GM19452 (cell line): ENCODE results near the gene GALNT17.

Source experiments
- ATAC-seq: cut with Tn5 transposase; IDR thresholded peaks from one replicate; pipeline ENCODE4 v1.9.1; 2021; ENCODE audit not compliant: unreplicated experiment

GALNT17 gene

DNA sequence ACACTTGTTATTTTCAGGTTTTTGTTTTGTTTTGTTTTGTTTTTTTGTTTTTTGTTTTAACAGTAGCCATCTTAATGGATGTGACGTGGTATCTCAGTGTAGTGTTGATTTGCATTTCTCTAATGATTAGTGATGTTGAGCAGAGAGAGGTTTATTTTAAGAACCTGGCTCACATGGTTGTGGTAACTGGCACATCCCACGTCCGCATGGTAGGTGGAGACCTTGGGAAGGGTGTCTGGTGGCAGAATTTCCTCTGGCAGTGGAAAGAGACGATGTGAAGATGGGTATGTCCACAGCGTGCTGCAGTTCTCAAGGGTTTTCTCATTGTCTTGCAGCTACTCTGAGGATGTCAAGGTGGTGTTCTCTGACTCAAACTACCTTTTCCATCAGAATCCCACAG, 252.2 kb downstream of the GALNT17 start:
- ATAC-seq = no peak

DNA sequence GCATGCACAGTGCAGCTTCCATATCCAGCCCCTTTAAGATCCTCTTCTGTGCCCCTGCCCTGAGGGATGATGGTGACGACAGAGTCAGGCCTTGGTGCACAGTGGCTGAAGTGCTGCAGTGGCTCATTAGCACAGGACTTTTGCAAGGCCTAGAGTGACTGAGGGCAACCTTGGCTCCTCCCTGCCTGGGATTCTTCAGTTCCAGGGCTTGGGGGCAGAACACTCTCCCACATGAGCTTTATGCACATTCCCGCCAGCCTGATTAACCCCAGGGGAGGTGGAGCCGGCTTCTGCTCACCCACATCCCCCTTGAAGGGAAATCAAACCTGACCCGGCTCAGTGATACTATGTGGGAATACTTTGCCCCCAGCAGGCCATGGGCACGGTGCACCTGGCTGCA, 253.4 kb downstream of the GALNT17 start:
- ATAC-seq = no peak

DNA sequence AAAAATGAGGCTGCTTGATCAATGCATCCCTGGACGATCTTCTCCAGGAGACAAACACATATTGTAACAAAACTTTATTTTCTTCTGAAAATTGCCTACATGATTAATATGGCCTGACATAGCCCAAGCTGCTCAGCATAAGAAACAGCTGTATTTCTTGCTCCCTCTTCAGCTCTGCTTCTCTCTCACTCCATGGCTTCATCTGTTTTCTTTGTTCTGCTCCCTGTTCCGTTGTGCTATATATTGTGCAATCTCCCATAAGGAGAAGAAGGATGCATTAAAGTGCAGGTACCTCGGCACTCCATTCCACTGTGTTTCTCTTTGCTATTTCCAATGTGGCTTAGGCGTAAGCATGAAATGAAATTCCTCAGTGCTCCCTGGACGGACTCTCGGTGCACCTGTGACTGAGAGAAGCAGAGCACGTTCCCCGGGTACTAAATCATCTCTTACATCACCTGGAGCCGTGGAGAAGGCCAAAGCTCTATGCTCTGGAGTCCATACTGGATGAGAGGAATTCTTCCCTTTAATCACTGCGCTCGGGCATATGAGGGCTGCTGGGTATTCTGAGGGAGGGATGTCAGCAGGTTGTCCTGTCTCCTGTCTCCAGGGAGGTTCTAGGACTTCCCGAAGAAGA, 254.3 kb downstream of the GALNT17 start:
- no peak for ATAC-seq

DNA sequence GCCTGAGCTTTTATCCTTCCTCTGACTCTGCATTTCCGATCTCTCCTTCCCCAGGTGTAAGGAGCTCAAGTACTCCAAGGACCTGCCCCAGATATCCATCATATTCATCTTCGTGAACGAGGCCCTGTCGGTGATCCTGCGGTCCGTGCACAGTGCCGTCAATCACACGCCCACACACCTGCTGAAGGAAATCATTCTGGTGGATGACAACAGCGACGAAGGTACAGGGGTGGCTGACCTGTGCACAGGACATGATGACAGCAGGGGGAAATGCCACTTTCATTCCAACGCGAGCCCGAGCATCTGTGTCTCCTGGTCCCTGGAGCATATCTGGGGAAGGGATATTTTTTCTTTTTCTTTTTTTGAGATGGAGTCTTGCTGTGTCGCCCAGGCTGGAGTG, 256.2 kb downstream of the GALNT17 start:
- ATAC-seq = no peak

DNA sequence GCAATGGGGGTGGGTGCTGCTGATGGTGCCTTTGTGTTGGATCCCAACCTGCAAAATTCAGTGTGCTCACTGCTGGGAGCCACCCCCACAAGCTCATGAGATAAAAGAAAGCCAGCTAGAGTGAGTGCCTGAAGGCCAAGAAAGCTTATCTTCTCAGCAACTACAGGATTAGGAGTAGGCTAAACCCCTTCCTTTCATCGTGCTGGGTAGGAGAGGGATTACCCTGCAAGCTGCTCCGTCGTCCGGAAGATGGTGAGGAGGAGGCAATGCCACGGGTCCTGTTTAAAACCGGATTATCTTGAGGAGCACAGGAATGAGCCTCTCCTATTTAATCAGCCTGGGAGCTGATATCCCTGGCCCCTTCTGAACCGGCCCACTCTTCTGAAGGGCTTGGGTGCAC, 258.0 kb downstream of the GALNT17 start:
- ATAC-seq = no peak

DNA sequence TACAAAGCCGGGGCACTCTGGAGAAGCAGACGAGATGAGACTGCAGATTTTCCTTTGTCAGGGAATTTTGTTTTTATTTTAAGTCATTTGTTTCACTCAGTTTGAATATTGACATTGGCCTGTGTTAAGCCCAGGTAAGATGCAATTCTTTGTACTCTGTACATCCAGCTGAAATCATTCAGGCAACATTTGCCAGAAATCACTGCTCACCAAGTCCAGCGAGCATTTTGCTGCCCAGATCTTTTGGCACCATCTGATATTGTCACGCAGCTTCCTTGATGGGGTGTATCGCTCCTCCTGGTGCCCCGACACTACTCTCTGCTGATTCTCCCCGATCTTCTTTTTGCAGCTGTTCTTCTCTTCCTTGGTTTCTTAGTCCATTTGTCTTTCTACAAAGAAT, 261.7 kb downstream of the GALNT17 start:
- ATAC-seq = no peak

DNA sequence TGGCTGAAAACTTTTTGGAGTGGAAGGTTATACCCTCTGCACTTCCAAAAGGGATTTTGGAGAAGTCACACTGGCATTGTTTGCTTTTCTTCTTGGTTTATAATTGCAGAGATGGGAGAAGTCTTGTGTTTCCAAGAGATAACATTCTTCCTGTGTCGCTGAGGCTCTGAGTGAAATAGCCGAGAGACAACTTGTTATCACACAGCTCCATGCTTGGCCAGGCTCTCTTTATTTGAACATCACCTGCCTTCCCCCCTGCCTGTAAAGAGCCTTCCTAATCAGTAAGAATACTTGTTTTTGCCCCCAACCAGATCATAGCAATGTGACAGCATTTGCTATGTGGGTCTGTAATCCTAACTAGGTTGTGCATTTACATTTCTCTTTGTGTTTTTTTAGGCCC, 270.7 kb downstream of the GALNT17 start:
- ATAC-seq = no peak

DNA sequence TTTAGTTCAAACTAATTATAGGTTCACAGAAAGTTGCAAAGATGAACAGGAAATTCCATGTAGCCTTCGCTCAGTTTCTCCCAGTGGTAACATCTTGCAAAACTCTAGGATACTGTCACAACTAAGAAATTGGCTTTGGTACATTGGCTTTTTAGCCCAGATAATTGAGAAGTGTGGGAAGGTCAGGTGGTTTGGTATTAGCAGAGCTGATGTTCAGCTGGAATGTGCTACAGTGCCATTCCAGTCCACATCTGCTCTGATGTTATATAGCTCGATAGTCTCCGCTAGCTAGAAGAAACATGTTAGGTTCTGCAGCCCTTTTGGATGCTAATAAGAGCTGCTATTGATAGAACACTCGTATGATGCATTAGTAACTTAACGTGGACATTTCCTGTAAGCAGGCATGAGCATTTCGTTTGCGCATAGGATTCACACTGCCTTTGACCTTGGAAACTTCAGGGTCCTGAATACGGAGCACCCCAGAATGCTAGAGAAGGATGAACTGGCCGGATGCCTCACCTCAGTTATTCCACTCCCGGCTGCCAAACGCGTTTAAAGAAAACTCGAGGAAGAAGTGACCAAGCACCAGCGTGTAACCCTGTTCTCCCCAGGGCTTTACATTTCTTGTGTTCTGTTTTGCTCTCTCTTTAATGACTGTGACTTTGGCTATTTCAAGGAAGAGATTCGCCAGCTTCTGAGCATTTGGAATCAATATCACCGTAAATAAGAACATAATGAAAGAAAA, 271.4 kb downstream of the GALNT17 start:
- ATAC-seq = no peak

DNA sequence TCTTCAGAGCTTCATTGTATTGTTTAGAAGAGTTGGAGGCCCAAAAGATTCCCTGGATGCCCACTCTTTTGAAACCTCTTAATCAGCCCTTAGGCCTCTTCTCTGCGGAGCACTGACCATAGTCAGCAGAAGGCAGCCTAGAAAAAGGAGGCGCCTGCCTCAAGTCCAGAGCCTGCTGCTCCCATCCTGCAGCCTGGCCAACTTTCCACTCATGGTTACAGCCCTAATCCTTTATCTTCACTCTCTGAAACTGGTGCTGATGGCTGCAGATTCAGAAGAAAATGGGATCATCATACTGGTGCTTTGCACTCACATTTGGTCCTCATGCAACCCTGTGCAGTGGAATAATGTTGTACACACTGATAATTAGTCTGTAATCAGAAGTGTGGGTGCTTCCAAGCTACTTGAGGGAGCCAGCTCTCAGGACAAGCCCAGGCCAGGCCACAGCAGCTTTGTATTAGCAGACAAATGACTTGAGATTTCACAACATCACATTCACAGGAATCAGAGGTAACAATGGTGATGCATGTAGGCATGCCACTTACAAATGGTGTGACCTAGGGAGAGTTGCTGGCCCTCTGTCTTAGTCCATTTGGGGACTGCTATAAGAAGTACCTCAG, 272.9 kb downstream of the GALNT17 start:
- no peak for ATAC-seq

DNA sequence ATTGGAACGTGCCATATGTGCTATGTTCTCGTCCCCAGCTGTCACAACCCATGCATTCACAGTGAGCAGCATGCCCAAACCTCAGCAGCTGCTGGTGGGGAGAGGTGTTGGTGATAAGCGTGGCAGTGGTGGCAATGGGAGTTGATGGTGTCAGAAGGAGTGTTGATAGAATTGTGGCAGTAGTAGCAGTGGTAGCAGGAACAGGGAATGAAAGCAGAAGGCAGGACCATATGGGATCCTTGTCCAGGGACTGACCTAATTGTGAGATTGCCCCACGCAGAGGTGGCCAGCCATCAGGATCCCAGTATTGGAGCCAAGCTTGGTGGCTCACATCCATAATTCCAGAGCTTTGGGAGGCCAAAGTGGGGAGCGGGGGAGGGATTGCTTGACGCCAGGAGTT, 276.3 kb downstream of the GALNT17 start:
- ATAC-seq = no peak

DNA sequence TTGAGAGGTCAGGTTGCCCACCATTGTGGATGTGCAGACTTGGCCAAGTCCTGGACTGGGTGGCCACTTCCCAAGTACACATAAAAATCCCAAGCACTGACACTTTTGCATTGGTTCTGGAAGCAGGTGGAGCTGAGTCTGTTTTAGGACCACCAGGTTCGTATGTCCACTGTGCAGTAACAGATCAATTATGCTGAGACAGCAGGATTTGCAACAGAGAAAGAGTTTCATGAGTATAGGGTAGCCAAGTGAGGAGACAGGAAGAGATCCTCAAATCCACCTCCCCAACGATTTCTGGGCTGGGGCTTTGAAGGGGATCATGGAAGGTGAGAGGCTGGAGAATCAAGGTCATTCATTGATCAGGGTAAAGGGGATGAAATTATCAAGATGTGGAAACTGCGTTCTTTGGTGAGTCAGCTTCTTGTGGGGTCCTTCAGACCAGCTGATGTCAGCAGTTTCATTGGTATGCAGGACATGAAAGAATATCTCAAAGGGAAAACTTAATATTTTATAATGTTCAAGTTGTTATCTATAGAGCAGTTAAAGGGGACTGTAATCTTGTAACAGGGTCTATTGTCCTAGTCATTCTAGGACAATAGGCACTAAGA, 277.7 kb downstream of the GALNT17 start:
- ATAC-seq = no peak

DNA sequence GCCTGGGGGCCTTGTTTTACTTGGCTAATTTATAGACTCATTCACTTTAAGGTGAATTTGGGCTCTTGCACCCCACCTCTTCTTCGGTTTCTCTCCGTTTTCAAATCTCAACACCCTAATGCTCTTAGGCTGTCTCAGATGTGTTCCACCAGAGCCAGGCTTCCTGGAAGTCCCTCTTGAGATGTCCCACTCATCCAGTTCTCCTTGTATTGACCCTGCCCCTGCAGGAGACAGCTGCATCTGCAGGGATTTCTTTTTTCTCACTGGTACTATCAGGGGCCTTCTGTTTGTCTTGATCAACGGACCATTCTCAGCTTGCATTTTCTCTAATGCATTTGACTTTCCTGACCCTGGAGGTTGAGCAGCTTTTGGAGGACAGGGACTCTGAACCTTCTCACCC, 279.5 kb downstream of the GALNT17 start:
- ATAC-seq = no peak

DNA sequence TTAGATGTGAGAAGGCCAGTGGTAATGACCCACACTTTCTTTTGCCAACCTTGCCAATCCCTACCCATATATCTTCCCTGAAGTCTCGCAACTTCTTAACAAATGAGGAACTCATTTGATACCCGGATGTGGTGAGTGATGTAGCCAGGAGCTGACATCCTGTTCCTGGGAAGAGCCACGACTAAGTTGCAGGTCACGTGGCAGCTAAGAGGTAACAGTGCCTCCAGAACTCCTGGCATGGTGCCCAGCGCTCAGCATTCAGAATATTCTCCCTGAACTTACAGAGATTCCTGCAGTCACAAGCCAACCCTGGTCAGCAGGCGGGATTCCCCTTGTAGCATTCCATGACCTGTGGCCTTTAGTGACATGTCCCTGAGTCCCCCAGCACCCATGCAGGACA, 282.5 kb downstream of the GALNT17 start:
- no peak for ATAC-seq

DNA sequence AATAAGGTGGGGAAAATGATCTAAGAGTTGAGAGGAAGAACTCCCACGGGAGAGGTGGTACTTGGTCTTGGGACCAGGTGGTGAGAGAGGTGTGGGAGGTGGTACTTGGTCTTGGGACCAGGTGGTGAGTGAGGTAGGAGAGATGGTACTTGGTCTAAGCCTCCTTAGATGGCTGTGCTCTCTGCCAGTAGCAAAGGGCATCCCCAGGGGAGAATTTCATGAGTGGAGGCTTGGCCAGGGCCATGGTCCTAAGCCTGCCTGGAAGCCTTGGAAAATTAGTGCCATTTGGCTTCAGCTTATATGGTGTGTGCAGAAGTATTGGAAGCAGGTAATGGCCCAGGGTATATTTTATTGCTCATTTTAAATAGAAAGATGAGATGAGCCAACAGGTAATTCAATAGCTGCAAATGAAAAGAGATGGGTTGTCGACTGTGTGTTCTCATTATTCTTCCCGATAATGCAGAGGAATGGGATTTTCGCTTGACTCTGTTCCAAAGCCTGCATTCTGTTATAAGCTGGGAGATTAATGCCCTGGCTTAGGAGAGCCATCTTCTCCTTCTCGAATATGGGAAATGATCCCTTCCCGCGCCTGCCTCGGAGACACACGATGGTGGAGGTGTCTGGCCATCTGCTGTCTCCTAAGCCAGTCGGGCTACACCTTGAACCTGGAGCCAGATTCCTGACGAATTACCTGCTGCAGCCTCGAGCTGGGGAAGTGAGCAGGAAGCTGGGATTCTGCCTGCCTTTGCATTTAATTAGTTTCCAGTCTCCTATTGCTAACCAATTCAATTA, 287.8 kb downstream of the GALNT17 start:
- no peak for ATAC-seq

DNA sequence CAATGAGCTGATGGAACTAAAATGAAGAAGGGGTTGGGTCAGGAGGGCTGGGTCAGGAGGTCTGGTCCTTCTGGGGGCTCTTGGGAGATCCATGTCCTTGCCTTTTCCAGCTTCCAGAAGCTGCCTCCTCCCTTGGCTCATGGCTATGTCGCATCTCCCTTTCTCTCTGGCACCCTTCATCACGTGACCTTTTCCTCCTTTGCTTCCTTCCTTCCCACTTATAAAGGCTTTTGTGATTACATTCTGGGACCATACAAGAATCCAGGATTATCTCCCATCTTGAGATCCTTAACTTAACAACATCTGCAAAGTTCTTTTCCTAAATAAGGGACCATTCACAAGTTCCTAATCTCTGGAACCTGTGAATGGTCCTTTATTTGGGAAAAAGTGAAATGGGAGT, 290.2 kb downstream of the GALNT17 start:
- no peak for ATAC-seq

DNA sequence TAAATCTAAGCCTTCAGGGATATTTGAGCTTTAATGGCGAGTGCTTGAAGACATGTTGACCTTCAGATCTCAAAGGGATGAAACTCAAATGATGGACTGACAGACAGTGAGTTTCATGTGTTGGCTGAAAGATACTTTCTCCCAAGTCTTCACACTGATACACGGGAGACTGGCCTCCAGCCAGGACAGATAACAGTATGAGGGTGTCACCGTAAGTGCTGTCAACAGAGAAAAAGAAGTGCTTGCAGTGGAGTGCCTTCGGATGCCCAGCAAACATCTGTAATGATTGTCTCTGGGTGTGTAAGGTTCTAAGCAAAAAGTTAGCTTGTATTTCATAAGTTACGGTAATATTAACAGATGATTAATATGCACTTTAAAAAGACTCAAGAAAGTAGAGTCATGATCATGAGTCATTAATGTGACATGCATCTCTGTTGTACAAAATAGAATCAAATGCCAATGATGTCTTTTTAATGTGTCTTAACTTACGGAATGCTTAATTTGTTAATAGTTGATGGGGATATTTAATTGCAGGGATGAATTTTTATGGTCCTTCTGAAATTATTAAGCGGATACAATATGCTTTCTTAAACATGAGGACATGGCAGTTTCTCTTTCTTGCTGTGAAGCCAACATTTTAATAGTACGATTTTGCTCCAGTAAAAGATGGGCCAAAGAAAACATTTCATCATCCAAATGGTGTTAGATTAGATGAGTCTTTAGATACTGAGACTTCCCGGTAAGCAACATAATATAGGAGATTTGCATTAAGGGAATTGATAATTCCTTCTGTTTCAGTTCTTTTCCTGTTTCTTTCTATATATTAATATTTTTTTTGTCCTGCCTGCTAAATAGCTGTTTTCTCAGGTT, 292.5 kb downstream of the GALNT17 start:
- no peak for ATAC-seq

DNA sequence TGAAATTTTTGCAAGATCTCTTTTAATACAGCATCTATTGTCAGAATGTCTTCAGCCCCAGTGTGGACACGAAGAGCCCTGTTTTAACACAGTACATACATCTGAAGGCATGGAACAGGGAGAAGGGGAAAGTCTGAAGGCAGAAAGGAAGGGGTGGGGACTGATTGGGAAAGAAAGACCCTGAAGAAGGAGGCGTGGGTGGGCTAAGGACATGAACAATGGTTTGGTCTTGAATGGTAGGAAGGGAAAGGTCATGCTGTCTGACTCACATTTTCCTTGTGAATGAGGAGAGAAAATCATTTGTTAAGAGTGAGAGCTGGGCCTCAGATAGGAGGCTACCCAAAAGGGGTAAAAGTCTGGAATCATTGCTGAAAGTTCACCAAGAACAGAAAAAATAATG, 297.1 kb downstream of the GALNT17 start:
- ATAC-seq = no peak

DNA sequence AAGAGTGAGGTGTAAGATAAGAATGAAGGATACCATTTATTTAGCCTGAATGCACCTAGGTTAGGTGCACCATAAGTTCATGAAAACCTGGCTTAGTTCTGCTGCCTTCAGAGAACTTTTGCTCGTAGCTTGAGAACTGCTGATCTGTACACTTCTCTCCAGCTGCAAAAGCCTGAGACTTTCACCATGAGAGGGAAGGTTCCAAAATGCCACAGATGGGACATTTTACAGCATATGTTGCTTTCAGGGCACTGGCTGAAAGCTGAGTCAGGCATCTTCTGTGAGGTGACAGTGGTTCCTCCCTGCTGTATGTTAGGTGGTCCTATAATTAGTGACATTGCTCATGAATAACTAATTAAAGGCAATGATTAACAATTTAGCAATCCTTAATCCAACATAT, 298.3 kb downstream of the GALNT17 start:
- ATAC-seq = no peak

DNA sequence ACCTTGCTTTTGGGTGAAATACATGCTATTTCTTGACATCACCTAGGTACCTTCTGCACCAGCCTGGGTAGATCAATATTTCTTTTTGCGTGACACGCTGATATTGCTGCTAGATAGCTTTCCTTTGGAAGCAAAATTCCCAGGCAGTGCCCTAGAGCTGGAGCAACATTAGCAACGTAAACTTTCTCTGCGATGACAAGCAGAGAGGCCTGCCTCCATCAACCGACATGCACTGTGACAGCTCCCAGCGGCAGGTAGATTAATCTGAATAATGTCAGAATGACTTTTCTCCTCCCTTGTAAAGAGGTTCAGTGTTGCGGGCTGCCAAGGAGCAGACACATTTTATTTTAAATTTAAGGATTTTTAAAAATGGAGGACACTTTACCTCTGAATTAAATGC, 307.4 kb downstream of the GALNT17 start:
- no peak for ATAC-seq

DNA sequence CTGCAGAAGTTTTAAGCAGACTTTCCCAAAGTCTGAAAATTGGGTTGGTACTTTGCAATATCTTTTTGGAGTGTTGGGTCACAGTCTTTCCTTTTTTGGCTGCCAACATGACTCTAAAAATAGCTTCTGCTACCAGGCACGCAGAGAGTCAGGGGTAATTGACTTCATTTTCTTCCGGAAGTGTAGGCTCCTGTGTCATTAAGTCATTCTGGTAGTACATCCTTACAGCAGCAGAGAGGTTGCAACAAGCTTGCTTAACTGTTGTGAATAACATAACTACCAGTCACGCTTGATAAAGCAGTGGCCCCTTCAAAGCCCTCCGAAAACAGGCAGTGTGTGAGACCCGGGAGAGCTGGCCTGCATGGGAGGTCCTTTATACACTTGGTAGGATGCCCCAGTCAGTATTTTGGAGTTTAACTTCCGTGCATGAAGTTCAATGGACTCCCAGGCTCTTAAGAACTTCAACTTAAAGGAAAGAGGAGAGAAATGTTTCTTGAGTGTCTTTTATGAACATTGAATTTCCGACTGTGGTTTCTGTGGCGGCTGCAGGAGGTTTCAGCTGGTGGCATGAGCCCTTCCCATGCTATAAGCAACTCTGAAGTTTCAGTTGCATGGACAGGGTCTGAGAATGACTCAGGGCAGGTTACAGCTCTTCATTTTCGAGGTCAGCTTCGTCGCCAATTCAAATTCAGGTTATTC, 310.7 kb downstream of the GALNT17 start:
- no peak for ATAC-seq
